Panc1 (cell line): ENCODE data around the gene TACO1. TPM values are rescaled to one million over a fixed set of nuclear protein-coding genes. Genes with fewer than 3 reads are reported as not detected.

Experiments used
- ATAC-seq: fragments of 200-7000 bp; cut with Tn5 transposase; 2 replicates; pipeline ENCODE4 v1.9.1; 2020; ENCODE audit warnings: mild to moderate bottlenecking, moderate library complexity
- BruUV-seq: library from RNA; stranded (reverse); fragments of 400-500 nt; replicated peaks from 2 replicates; lab custom pipeline; 2021; lab: Mats Ljungman, UMichigan
- CTCF ChIA-PET: fragments of 300-600 bp; sonication (Branson Sonifier 250); formaldehyde crosslinking; loops from one replicate; lab custom pipeline; 2022; ENCODE audit warnings: antibody characterized with exemption; lab: Charles Lee
- POLR2A ChIA-PET: fragments of 300-600 bp; sonication (Branson Sonifier 250); formaldehyde crosslinking; loops from one replicate; lab custom pipeline; 2022; ENCODE audit warnings: antibody characterized with exemption; lab: Charles Lee
- DNase-seq: peaks from one replicate; pipeline ENCODE4 v3.0.0-alpha.2; 2010; ENCODE audit warnings: low read depth, low spot score
- H3K27ac ChIP-seq: 2 replicates; pipeline ENCODE4 v1.5.1; 2011; ENCODE audit warnings: mild to moderate bottlenecking, low read length, inconsistent platforms
- H3K27me3 ChIP-seq: fragments of 200-500 bp; sonication (Bioruptor generic); 2 replicates; pipeline ENCODE4 v1.6.0; 2014; ENCODE audit warnings: low read length, inconsistent platforms; ENCODE audit not compliant: control insufficient read depth, insufficient read depth
- H3K36me3 ChIP-seq: fragments of 200-500 bp; sonication (Bioruptor generic); 2 replicates; pipeline ENCODE4 v1.5.1; 2014; ENCODE audit warnings: inconsistent platforms, mild to moderate bottlenecking, low read length, moderate library complexity; ENCODE audit not compliant: control insufficient read depth, insufficient read depth
- H3K4me1 ChIP-seq: 2 replicates; pipeline ENCODE4 v1.5.1; 2011; ENCODE audit warnings: inconsistent platforms, mild to moderate bottlenecking, low read length, moderate library complexity; ENCODE audit not compliant: control insufficient read depth, insufficient read depth
- H3K4me3 ChIP-seq, 2 experiments: 2 replicates each; pipeline ENCODE4 v1.5.1; 2011 to 2012; ENCODE audit warnings: low read depth in 2 of 2, low read length in 2 of 2, mild to moderate bottlenecking in 2 of 2, inconsistent platforms in 1 of 2, moderate library complexity in 1 of 2
- H3K9me3 ChIP-seq: fragments of 200-500 bp; sonication (Bioruptor generic); 2 replicates; pipeline ENCODE4 v1.5.1; 2014; ENCODE audit warnings: low read depth, mild to moderate bottlenecking, inconsistent platforms, low read length, moderate library complexity; ENCODE audit not compliant: control insufficient read depth, insufficient read depth
- POLR2AphosphoS5 ChIP-seq: IDR thresholded peaks from 2 replicates; pipeline ENCODE4 v1.6.1; 2012; ENCODE audit warnings: mild to moderate bottlenecking, low read depth, low read length, moderate library complexity
- SIN3A ChIP-seq: IDR thresholded peaks from 2 replicates; pipeline ENCODE4 v1.6.1; 2012; ENCODE audit warnings: low read depth, mild to moderate bottlenecking, low read length, moderate library complexity, borderline replicate concordance; ENCODE audit not compliant: insufficient read depth
- TCF7L2 ChIP-seq: IDR thresholded peaks from 2 replicates; pipeline ENCODE4 v1.6.1; 2011; ENCODE audit warnings: mild to moderate bottlenecking, low read depth, low read length, inconsistent platforms
- in situ Hi-C: cut with HindIII; loops from 2 replicates; pipeline ENCODE4 v1.10.0; 2016; ENCODE audit warnings: low sequenced_read_pairs, low pct_unique_long_range_greater_than_20kb
- intact Hi-C: fragments of 100-400 bp; cut with micrococcal nuclease; formaldehyde crosslinking; loops from one replicate; pipeline ENCODE4 v1.10.0; 2022; ENCODE audit not compliant: unreplicated experiment
- total RNA-seq: library from RNA; stranded (reverse); gene quantifications from one replicate; pipeline ENCODE4 v1.2.1, GENCODE V29; 2021; ENCODE audit not compliant: unreplicated experiment
- TF ChIP-seq, protein P1 (sequence below), 2 experiments: IDR thresholded peaks; 2 replicates each; pipeline ENCODE4 v1.6.1; 2011 to 2012; ENCODE audit warnings: low read depth in 2 of 2, control low read depth in 1 of 2, low read length in 1 of 2, mild to moderate bottlenecking in 1 of 2, moderate library complexity in 1 of 2; ENCODE audit not compliant: insufficient read depth in 1 of 2
- TF ChIP-seq, protein P2 (sequence below): fragments of 450-650 bp; IDR thresholded peaks from 2 replicates; pipeline ENCODE4 v1.5.1; 2017; ENCODE audit warnings: mild to moderate bottlenecking

TACO1 gene
- total RNA-seq, 1 experiment from 2014 or later, result 17.9 TPM

DNA sequence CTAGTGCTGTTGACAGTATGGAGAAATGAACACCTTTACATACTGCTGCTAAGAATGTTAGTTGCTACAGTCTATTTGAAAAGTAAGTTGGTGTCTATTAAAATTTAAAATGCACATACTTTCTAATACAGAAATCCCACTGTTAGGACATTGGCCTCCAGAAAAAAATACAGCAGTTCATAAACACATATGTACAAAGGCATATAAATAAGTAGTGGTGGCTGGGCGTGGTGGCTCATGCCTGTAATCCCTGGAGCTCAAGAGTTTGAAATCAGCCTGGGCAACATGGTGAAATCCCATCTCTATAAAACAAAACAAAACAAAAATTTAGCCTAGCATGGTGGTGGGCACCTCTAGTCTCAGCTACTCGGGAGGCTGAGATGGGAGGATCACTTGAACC lies 37.4 kb upstream of the TACO1 start:
- DNase-seq (no peak), ATAC-seq (no peak)
- CTCF ChIA-PET, result no interaction called here
- Histone ChIP-seq H3K4me3 (no peak overlapping the region), H3K4me1 (no peaks in the 10 kb centered on the region), H3K36me3 (no peaks in the 10 kb centered on the region), H3K27ac (no peak overlapping the region), H3K27me3 (no peaks in the 10 kb centered on the region), H3K9me3 (no peaks in the 10 kb centered on the region)
- no TSS peak for BruUV-seq
- TF ChIP-seq TCF7L2, result no peak
- TF ChIP-seq POLR2AphosphoS5, result no peak
- no peak for TF ChIP-seq SIN3A
- TF ChIP-seq, protein P1, sequence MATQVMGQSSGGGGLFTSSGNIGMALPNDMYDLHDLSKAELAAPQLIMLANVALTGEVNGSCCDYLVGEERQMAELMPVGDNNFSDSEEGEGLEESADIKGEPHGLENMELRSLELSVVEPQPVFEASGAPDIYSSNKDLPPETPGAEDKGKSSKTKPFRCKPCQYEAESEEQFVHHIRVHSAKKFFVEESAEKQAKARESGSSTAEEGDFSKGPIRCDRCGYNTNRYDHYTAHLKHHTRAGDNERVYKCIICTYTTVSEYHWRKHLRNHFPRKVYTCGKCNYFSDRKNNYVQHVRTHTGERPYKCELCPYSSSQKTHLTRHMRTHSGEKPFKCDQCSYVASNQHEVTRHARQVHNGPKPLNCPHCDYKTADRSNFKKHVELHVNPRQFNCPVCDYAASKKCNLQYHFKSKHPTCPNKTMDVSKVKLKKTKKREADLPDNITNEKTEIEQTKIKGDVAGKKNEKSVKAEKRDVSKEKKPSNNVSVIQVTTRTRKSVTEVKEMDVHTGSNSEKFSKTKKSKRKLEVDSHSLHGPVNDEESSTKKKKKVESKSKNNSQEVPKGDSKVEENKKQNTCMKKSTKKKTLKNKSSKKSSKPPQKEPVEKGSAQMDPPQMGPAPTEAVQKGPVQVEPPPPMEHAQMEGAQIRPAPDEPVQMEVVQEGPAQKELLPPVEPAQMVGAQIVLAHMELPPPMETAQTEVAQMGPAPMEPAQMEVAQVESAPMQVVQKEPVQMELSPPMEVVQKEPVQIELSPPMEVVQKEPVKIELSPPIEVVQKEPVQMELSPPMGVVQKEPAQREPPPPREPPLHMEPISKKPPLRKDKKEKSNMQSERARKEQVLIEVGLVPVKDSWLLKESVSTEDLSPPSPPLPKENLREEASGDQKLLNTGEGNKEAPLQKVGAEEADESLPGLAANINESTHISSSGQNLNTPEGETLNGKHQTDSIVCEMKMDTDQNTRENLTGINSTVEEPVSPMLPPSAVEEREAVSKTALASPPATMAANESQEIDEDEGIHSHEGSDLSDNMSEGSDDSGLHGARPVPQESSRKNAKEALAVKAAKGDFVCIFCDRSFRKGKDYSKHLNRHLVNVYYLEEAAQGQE (IDR thresholded peaks at IDR 0.05; ENCODE audit: insufficient read depth in 1 of 2, low read depth in 2 of 2, low read length in 1 of 2), result no peak
- TF ChIP-seq, protein P2, sequence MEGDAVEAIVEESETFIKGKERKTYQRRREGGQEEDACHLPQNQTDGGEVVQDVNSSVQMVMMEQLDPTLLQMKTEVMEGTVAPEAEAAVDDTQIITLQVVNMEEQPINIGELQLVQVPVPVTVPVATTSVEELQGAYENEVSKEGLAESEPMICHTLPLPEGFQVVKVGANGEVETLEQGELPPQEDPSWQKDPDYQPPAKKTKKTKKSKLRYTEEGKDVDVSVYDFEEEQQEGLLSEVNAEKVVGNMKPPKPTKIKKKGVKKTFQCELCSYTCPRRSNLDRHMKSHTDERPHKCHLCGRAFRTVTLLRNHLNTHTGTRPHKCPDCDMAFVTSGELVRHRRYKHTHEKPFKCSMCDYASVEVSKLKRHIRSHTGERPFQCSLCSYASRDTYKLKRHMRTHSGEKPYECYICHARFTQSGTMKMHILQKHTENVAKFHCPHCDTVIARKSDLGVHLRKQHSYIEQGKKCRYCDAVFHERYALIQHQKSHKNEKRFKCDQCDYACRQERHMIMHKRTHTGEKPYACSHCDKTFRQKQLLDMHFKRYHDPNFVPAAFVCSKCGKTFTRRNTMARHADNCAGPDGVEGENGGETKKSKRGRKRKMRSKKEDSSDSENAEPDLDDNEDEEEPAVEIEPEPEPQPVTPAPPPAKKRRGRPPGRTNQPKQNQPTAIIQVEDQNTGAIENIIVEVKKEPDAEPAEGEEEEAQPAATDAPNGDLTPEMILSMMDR, result no peak
- in situ Hi-C loops (no loop called here), intact Hi-C loops (no loop called here)
- POLR2A ChIA-PET, result no interaction called here

DNA sequence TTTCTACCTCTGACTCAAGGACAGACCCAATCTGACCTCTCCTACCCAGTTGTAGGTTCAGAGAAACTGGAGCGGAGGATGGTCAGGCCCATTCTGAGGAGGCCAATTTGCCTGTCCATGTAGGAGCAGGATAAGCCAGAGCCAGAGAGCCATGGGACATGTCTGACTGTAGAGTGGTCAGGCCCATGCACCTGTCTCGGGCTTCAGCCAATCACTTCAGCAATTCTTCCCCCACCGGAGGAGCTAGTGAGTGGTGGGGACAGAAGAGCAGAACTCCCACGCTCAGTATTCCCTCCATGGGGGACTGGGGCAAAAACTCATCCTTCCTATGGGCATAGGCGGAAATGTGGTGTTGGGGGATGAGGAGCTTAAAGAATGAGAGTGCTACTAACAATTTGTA lies 36.1 kb upstream of the TACO1 start:
- DNase-seq, result no peak
- no peak overlapping the region for H3K4me3 ChIP-seq
- in situ Hi-C loops, result no loop called here
- H3K4me1 ChIP-seq, result no peaks in the 10 kb centered on the region
- no TSS peak for BruUV-seq
- H3K27me3 ChIP-seq, result no peaks in the 10 kb centered on the region
- ChIA-PET CTCF (no interaction called here), POLR2A (interaction anchor here (0.6 kb wide), 1 partner anchor 13 kb away, joined by 4 read pairs; no protein-coding TSS in a partner anchor)
- H3K27ac ChIP-seq, result no peak overlapping the region
- no peak for ATAC-seq
- no peaks in the 10 kb centered on the region for H3K36me3 ChIP-seq
- intact Hi-C loops, result no loop called here
- H3K9me3 ChIP-seq, result no peaks in the 10 kb centered on the region
- no peak for TF ChIP-seq TCF7L2
- TF ChIP-seq, protein P1 (IDR thresholded peaks at IDR 0.05; ENCODE audit: insufficient read depth in 1 of 2, low read depth in 2 of 2, low read length in 1 of 2), result no peak
- no peak for TF ChIP-seq SIN3A
- TF ChIP-seq, protein P2, result no peak
- no peak for TF ChIP-seq POLR2AphosphoS5
